HG03342 (cell line): ENCODE measurements around the gene CCP110.
A peak's percentile ranks its signal among the peaks of the same experiment; 100 is the strongest.
"Not testable (repeated sequence)": the region's sequence is repeated elsewhere in the genome, so short reads cannot be mapped to it uniquely, and the experiment has no call there.

Experiments used
- ATAC-seq: cut with Tn5 transposase; IDR thresholded peaks from one replicate; pipeline ENCODE4 v1.9.1; 2021; ENCODE audit warnings: mild to moderate bottlenecking, moderate library complexity; ENCODE audit not compliant: unreplicated experiment

The CCP110 gene

DNA sequence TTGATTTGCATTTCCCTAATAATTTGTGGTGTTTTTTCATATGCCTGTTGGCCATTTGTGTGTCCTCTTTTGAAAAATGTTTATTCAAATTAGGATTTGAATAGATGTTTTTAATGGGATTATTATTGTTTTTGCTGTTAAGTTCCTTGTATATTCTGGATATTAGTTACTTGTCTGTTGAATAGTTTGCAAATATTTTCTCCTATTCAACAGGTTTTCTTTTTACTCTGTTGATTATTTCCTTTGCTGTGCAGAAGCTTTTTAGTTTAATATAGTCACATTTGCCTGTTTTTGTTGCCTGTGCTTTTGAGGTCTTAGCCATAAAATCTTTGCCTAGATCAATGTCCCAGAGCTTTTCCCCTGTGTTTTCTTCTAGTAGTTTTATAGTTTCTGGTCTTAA is 11.4 kb upstream of the CCP110 start:
- ATAC-seq = no peak

DNA sequence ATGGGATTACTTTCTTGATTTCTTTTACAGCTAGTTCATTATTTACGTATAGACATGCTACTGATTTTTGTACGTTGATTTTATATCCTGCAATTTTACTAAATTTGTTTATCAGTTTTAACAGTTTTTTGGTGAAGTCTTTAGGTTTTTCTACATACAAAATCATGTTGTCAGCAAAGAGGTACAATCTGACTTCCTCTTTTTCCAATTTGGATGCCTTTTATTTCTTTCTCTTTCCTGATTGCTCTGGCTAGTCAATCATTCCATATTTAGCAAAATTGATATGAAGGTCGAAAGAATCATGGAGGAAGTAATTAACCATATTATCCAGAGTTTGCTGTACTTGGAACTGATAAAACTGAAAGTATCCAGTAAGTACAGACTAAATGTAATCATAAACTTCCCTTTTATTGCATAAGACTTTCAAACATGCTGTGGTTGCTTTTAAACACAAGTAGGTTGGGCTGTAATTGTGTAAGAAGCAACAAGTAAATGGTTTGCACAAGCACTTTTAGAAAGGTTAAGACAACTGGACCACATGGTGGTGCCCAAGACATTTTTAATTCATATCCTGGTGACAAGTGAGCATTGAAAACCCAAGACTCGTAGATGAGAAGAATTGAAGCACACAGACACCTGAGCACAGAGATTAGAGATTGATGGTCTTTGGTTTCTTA is 10.2 kb upstream of the CCP110 start:
- ATAC-seq = no peak

DNA sequence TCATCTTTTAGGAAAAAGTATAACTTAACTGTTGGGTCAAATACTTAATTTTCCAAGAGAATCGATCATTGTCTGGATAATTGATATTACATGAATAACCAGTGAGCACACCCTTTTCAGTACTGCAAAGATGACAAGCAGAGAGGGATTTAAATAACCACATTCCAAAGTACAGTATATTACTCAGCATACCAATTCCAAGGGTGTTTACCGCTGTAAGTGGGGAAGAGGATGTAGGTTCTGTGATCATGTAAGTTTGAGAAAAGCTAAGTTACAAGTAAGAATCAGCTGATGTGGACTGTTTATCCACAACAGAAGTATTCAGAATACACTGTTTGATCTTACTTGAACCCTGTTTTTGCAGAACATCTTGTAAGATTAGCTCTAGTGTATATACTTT is 8.0 kb upstream of the CCP110 start:
- ATAC-seq = no peak

GRCh38 chr16:19517424-19518089 is 6.2 kb upstream of the CCP110 start:
- ATAC-seq = no peak

- no peak for ATAC-seq
Measured at GRCh38 chr16:19518388-19518787, 5.4 kb upstream of the CCP110 start.

- ATAC-seq = no peak
Measured at GRCh38 chr16:19520861-19521331, 2.8 kb upstream of the CCP110 start.

DNA sequence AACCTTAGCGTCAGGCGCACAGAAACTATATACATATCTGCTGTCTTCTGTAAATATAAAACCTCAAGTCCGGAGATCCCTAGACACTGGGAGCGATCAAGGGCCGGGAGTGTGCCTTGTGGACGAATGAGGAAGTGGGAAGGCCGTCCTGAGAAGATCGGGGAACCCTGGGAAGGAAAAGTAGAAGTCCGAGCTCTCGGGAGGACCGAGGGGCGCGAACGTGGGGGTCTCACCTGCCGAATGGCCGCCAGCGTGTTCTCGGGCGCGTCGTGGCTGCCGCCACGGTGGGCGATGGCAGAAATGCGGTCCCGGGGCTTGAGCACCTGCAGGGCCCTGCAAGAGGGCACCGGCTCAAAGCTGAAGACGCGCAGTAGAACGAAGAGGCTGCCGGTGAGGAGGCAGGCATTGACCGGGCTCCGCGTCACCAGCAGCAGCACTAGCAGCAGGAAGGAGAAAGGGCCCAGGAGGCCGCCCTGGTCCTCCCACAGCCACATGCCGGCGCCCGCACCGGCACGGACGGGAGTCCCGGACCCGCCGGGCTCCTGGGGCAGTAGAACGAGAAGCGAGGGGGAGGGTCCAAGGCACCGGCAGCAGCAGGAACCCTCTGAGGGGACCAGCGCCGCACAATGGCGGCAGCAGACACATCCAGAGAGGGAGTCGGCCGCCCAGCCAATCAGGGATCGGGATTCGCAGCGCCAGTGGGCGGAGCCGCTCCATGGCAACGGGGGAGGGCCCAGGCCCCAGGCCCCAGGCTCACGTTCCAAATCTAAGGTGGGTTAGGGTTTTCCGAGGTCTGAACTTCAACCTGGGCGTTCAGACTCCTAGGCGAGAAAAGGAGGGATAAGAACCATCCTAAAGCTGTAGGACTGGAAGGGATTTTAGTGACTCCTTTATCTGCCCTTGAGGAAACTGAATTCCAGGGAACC is 2.0 kb upstream of the CCP110 start, which contains the start of gene GDE1:
GDE1 (minus strand) TSS at position 628 of the 926 bp plus-strand sequence; CDS start at position 494, 134 bp downstream.
- peak; percentile 74 for ATAC-seq

GRCh38 chr16:19522397-19522732 is 1.4 kb upstream of the CCP110 start:
- ATAC-seq = no peak

DNA sequence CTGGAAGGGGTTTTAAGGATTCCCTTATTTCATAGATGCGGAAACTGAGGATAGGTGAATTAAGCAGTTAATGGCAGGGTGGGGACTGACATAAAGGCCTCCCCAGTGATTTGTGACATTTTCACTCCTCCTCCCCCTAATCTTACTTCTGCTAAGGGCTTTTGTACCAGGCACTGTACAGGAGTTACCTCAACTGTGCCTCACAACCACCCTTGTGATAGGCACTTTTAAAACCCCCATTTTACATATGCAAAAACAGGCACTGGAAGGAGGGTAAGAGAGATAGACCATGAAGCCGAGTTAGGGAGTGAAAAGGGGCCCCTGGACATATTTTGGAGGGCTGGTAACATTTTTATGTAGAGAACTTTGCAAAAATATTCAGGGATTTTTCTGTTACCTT is 982 bp upstream of the CCP110 start:
- ATAC-seq = no peak

GRCh38 chr16:19523184-19523558 is 571 bp upstream of the CCP110 start:
- ATAC-seq = no peak

DNA sequence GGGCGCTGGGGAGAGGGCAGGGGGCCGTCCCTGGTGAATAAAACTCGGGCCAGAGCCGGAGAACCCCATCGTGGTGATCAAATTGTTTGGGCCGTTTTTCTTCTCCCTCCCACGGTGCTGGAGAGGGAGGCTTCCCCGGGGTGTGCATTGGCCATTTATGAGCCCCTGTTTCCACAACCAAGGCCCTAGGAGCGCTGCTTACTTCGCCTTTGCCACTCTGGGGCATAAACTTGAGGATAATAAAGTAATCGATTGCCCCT is 544 bp downstream of the CCP110 start:
- no peak for ATAC-seq

GRCh38 chr16:19524616-19525384 is 1.1 kb downstream of the CCP110 start:
- ATAC-seq = no peak

DNA sequence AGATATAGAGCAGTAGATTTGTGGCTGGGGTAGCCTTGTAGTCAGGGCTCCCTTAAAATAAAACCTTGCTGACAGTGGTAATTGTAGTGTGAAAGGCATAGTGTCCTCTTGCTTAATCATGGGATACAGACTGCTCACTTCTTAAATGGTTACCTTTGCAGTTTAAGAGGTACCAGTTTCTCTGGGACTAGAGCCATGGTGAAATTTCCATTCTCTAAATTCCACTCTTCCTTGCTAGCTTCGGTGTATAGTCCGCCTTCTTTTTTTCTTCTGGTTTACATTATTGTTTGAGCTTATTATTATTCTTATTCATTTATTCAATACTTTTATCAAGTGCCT is 1.6 kb downstream of the CCP110 start:
- ATAC-seq = no peak

DNA sequence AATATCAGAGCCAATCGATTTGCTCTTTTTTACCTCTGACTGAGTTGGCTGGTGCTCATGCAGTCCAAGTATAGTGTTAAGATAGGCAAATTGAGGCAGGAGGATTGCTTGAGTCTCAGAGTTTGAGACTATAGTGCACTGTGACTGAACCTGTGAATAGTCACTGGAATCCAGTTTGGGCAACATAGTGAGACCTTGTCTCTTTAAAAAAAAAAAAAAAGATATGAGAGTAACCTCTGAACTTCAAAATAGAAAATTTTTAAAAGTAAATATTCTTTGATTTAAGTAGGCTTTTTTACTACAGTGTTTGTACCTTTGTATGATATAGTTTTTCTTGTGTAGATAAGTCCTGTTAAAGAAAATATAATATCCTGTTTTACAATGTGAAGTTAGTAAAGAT is 3.4 kb downstream of the CCP110 start:
- ATAC-seq = no peak

DNA sequence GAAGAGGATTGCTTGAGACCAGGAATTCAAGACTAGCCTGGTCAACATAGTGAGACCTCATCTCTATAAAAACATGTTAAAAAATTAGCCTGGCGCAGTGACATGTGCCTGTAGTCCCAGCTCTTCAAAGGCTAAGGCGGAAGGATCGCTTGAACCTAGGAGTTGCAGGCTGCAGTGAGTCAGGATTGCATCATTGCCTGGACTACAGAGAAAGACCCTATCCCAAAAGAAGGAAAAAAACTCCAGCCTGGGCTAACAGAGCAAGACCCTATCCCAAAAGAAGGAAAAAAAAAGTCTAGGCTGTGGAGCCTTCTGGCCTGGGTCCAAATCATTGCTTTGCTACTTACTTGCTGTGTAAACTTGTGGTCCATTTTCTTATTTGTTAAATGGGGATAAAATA is 4.9 kb downstream of the CCP110 start:
- ATAC-seq = no peak

DNA sequence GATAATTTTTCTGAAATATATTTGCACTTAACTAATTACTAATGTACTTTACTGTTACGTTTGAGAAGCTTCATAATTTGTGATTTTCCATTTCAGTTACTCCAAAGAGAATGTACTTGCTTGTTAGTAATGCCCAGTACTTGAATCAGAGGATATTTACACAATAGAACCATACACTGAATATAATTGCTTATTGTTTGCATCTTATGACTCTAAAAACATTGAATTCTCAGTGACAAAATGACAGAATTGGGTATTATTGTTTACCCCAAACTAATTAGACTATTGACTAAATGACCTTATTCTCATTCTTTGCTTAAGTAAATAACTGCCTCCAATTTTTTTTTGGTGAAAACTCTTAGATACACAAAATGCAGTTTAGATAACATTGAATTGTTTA is 8.9 kb downstream of the CCP110 start:
- ATAC-seq = no peak

DNA sequence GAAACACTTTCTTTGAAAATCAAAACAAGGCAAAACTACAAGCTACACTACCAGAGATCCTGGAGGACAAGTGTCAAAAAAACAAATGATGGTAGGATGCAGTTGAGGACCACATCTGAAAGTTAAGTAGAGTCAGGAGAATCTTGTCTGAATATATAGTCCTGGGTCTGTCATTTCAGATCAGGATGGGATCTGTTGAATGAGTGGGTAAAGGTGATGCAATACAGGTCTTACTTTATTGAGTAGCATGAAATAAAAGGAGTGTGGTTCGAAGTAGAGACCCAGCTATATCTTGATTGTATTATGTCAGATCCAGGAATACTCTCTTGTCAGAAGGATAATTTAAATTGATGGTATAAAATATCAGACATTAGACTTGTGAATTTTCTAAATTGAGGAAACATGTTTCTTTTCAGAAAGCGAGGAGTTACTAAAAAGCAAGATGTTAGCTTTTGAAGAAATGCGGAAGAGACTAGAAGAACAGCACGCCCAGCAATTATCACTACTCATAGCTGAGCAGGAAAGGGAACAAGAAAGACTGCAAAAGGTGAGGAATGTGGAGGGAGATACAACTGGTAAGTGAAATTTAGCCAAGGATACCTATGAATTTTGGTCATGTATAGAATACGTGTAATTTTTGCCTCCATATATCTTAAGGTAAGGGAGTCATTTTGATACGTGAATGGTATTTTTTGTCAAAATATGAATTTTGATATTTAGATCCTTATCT is 16.7 kb downstream of the CCP110 start:
- ATAC-seq = no peak

- no peak for ATAC-seq
Measured at GRCh38 chr16:19542138-19542821, 18.5 kb downstream of the CCP110 start.

DNA sequence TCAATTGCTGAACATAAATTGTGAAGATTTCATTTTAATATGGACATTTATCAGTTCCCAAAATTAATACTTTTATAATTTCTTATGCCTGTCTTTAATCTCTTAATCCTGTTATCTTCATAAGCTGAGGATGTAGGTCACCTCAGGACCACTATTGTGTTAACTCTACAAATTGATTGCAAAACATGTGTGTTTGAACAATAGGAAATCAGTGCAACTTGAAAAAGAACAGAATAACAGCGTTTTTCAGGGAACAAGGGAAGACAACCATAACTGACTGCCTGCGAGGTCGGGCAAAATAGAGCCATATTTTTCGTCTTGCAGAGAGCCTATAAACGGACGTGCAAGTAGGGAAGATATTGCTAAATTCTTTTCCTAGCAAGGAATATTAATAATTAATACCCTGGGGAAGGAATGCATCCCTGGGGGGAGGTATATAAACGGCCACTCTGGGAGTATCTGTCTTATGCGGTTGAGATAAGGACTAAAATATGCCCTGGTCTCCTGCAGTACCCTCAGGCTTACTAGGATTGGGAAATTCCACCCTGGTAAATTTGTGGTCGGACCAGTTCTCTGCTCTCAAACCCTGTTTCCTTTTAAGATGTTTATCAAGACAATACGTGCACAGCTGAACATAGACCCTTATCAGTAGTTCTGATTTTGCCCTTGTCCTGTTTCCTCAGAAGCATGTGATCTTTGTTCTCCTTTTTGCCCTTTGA is 19.7 kb downstream of the CCP110 start:
- not testable (repeated sequence) for ATAC-seq
